GM10248 (cell line): ENCODE results near the gene TLR9.

ENCODE experiments used
- CTCF ChIA-PET: fragments of 300-600 bp; sonication (Branson Sonifier 250); formaldehyde crosslinking; extraction: SDS; loops from one replicate; lab custom pipeline; 2021; ENCODE audit warnings: antibody characterized with exemption; lab: Yijun Ruan, JAX
- POLR2A ChIA-PET: fragments of 350-650 bp; sonication (Branson Sonifier 250); formaldehyde crosslinking; extraction: SDS; loops from one replicate; lab custom pipeline; 2020; ENCODE audit warnings: antibody characterized with exemption; lab: Yijun Ruan, JAX
- DNase-seq: peaks from one replicate; pipeline ENCODE4 v3.0.0; 2012; ENCODE audit errors: extremely low spot score
- TF ChIP-seq, protein P1 (sequence below): IDR thresholded peaks from 2 replicates; pipeline ENCODE4 v1.5.1; 2012; ENCODE audit warnings: mild to moderate bottlenecking, low read depth; ENCODE audit errors: extremely low read depth, missing control alignments, control extremely low read depth

TLR9 gene

GRCh38 chr3:52196977-52197376 is 28.5 kb downstream of the TLR9 start:
- ChIA-PET POLR2A (no interaction called here), CTCF (interaction anchor here (1.2 to 1.8 kb wide), 5 partner anchors 13 to 57 kb away, joined by 4 to 7 read pairs (median 4); no protein-coding TSS in a partner anchor)
- TF ChIP-seq, protein P1, sequence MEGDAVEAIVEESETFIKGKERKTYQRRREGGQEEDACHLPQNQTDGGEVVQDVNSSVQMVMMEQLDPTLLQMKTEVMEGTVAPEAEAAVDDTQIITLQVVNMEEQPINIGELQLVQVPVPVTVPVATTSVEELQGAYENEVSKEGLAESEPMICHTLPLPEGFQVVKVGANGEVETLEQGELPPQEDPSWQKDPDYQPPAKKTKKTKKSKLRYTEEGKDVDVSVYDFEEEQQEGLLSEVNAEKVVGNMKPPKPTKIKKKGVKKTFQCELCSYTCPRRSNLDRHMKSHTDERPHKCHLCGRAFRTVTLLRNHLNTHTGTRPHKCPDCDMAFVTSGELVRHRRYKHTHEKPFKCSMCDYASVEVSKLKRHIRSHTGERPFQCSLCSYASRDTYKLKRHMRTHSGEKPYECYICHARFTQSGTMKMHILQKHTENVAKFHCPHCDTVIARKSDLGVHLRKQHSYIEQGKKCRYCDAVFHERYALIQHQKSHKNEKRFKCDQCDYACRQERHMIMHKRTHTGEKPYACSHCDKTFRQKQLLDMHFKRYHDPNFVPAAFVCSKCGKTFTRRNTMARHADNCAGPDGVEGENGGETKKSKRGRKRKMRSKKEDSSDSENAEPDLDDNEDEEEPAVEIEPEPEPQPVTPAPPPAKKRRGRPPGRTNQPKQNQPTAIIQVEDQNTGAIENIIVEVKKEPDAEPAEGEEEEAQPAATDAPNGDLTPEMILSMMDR, result no peak
- no peak for DNase-seq

DNA sequence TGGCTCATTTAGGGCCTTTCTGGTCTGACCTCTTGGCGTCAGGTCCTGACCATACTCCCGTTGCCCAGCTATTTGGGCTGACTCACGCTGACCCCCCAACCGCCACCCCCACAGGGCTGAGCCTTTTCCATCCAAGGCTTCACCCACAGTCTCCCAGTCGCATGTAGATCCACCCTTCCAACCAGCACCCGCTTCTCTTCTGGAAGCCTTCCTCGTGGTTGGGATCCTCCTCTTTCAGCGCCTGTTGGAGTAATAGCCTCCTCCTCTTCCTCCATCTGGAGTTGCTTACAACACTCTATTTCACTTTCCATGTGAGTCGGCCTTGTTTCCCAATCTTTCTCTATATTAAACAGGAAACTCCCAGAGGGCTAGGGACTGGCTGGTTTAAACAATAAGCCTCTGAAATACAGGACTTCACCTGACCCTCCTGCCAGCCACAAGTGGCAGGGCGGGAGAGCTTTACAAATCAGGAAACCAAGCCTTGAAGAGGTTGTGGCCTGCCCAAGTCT is 29.6 kb downstream of the TLR9 start:
- POLR2A ChIA-PET, result no interaction called here
- CTCF ChIA-PET, result interaction anchor here (0.9 to 1.8 kb wide), 6 partner anchors 9 to 143 kb away, joined by 3 to 7 read pairs (median 4); no protein-coding TSS in a partner anchor
- TF ChIP-seq, protein P1, result no peak
- DNase-seq, result no peak

DNA sequence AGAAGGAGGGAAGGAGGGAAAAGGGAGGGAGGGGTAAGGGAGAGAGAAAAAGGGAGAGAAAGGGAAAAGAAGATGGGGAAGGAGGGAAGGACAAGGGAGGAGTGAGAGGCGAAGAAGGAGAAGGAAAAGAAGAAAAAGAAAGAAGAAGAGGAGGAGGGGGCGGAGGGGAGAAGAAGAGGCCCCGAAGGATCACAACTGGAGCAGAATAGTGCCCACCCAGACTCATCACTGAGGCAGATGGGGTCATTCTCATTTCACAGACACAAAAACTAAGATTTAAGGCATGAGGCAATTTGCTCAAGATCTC is 30.2 kb downstream of the TLR9 start:
- CTCF ChIA-PET, result interaction anchor here (0.9 to 1.7 kb wide), 5 partner anchors 8 to 144 kb away, joined by 3 to 5 read pairs (median 4); no protein-coding TSS in a partner anchor
- POLR2A ChIA-PET, result no interaction called here
- TF ChIP-seq, protein P1, result no peak
- DNase-seq, result no peak

DNA sequence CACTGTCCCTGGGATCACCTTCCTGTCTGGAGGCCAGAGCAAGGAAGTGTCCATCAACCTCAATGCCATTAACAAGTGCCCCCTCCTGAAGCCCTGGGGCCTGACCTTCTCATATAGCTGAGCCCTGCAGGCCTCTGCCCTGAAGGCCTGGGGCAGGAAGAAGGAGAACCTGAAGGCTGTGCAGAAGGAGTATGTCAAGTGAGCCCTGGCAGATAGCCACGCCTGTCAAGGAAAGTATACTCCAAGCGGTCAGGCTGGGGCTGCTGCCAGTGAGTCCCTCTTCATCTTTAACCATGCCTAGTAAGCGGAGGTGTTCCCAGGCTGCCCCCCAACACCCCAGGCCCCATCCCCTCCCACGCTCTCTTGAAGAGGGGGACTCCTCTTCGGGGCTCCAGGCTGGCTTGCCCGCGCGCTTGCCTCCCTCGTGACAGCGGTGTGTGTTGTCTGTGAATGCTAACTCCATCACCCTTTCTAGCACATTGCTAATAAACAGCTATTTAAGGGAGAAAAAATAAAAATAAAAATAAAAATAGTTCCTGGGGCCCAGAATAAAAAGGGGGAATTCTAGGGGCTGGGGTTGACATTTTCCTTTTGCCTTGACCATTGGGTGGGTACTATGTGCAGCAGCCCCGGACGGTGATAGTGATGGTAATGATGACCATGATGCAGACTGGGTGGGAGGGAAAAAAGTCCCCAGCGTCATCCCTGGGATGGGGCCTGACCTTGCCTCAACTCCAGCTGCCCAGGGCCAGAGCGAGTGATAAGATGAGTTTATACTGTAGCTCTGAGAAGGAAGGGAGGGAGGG is 30.8 kb downstream of the TLR9 start:
- POLR2A ChIA-PET, result no interaction called here
- CTCF ChIA-PET, result interaction anchor here (0.9 to 1.7 kb wide), 5 partner anchors 8 to 144 kb away, joined by 3 to 5 read pairs (median 4); no protein-coding TSS in a partner anchor
- TF ChIP-seq, protein P1, result no peak
- no peak for DNase-seq

- POLR2A ChIA-PET, result interaction anchor here (0.6 kb wide), 1 partner anchor 513 kb away, joined by 3 read pairs; the partner anchor contains the start of genes GLT8D1 and SPCS1
- CTCF ChIA-PET, result interaction anchor here (1.1 to 1.3 kb wide), 2 partner anchors 9 to 146 kb away, joined by 3 to 7 read pairs; no protein-coding TSS in a partner anchor
- no peak for DNase-seq
- TF ChIP-seq, protein P1, result no peak
Measured at GRCh38 chr3:52193065-52193464, 32.4 kb downstream of the TLR9 start.

DNA sequence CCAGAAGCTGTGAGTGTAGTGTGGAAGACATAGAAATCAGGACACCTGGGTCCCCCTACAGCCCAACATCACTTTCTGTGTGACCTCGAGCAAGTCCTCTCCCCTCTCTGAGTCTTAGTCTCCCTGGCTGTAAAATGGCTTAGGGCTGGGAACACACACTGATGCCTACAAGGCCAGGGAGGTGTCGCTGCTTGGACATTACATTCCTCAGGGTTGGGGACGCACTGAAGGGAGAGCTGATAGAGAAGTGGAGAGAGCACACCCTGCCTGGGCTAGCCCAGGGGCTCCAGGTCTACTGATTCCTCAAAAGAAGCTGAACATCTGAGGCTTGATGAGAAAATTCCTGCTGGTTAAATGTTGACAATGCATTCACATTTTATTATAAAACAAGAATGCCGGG is 33.8 kb downstream of the TLR9 start:
- TF ChIP-seq, protein P1, result no peak
- DNase-seq, result no peak
- ChIA-PET POLR2A (no interaction called here), CTCF (interaction anchor here (1.2 kb wide), 1 partner anchor 14 kb away, joined by 3 read pairs; no protein-coding TSS in a partner anchor)
